ENCODE data around the gene DNAH2. TPM values are rescaled to one million over a fixed set of nuclear protein-coding genes. Genes with fewer than 3 reads are reported as not detected.
A peak's percentile ranks its signal among the peaks of the same experiment; 100 is the strongest.

The DNAH2 gene
- total and polyA plus RNA-seq, 2 of the 13 experiments (the other 11 are each of a cell fraction or from before 2014, with no cell fraction given), result not detected

DNA sequence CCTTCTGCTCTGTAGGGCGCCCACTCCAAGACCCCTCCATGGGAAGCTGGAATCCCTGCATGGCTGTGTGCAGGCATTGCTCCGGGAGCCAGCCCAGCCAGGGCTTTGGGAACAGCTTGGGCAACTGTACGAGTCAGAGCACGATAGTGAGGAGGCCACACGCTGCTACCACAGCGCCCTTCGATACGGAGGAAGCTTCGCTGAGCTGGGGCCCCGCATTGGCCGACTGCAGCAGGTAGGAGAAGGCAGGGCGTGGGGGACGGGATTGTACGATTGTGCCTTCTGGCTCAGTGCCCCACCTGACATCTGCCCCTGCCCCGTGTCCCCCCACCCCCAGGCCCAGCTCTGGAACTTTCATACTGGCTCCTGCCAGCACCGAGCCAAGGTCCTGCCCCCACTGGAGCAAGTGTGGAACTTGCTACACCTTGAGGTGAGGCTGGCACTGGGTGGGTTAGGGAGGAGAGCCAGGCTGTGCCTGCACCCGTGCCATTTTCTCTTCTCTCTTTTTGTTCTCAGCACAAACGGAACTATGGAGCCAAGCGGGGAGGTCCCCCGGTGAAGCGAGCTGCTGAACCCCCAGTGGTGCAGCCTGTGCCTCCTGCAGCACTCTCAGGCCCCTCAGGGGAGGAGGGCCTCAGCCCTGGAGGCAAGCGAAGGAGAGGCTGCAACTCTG lies 128.7 kb downstream of the DNAH2 start (continued):
- TF ChIP-seq, protein P1, sequence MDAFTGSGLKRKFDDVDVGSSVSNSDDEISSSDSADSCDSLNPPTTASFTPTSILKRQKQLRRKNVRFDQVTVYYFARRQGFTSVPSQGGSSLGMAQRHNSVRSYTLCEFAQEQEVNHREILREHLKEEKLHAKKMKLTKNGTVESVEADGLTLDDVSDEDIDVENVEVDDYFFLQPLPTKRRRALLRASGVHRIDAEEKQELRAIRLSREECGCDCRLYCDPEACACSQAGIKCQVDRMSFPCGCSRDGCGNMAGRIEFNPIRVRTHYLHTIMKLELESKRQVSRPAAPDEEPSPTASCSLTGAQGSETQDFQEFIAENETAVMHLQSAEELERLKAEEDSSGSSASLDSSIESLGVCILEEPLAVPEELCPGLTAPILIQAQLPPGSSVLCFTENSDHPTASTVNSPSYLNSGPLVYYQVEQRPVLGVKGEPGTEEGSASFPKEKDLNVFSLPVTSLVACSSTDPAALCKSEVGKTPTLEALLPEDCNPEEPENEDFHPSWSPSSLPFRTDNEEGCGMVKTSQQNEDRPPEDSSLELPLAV (CRISPR knock-in tag; conservative IDR thresholded peaks at IDR 0.05; ENCODE audit: low read depth), result no peak
- TF ChIP-seq FOXA1 (IDR thresholded peaks at IDR 0.05), result no peak
- TF ChIP-seq FOXA1 (CRISPR knock-in tag; IDR thresholded peaks at IDR 0.05), result no peak
- TF ChIP-seq HIVEP1 (CRISPR knock-in tag; IDR thresholded peaks at IDR 0.05), result no peak
- TF ChIP-seq, protein P2, sequence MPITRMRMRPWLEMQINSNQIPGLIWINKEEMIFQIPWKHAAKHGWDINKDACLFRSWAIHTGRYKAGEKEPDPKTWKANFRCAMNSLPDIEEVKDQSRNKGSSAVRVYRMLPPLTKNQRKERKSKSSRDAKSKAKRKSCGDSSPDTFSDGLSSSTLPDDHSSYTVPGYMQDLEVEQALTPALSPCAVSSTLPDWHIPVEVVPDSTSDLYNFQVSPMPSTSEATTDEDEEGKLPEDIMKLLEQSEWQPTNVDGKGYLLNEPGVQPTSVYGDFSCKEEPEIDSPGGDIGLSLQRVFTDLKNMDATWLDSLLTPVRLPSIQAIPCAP (CRISPR knock-in tag; IDR thresholded peaks at IDR 0.05; ENCODE audit: low read depth), result no peak
- no peak for TF ChIP-seq ZNF766 (CRISPR knock-in tag; IDR thresholded peaks at IDR 0.05; ENCODE audit: borderline replicate concordance)
- TF ChIP-seq ZIK1 (CRISPR knock-in tag; IDR thresholded peaks at IDR 0.05; ENCODE audit: borderline replicate concordance, low read depth), result no peak

DNA sequence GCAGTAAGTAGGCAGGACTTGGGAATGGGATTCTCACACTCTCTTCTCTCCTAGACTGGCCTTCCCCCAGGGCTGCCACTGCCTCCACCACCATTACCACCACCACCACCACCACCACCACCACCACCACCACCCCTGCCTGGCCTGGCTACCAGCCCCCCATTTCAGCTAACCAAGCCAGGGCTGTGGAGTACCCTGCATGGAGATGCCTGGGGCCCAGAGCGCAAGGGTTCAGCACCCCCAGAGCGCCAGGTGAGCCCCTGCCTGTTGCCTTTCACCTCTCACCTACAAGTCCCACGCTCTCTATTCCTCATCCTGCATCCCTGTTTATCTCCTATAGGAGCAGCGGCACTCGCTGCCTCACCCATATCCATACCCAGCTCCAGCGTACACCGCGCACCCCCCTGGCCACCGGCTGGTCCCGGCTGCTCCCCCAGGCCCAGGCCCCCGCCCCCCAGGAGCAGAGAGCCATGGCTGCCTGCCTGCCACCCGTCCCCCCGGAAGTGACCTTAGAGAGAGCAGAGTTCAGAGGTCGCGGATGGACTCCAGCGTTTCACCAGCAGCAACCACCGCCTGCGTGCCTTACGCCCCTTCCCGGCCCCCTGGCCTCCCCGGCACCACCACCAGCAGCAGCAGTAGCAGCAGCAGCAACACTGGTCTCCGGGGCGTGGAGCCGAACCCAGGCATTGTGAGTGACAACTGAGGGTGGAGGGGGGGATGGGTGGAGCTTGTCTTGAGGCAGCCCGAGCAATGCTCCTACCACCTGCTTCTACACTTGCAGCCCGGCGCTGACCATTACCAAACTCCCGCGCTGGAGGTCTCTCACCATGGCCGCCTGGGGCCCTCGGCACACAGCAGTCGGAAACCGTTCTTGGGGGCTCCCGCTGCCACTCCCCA lies 129.5 kb downstream of the DNAH2 start:
- peaks cover 36 to 43% of the 10 kb centered on the region in 2 experiments for H3K36me3 ChIP-seq (replicated peaks in 1 of 2; ENCODE audit: control insufficient read depth in 1 of 2, insufficient read depth in 2 of 2, low read length in 2 of 2)
- H2AFZ ChIP-seq (ENCODE audit: low read length), result no peak overlapping the region
- no peak overlapping the region for H3K4me2 ChIP-seq (ENCODE audit: low read depth, low read length)
- ATAC-seq (no peak), DNase-seq (ENCODE audit: low spot score) (no peak), FAIRE-seq (no peak)
- intact Hi-C loops (cut with micrococcal nuclease; ENCODE audit: unreplicated experiment) (no loop called here), in situ Hi-C loops (cut with HindIII; ENCODE audit: extremely low pct_ligation_motif_present, low pct_unique_long_range_greater_than_20kb) (loop anchor here (10.0 kb wide), 1 partner anchor 272 kb away; the partner anchor contains the start of gene CD68)
- WGBS (ENCODE audit: low lambda C conversion rate), result 96% methylated on average over 31 of the region's 34 CpGs
- peaks cover 31% of the 10 kb centered on the region for H3K79me2 ChIP-seq (ENCODE audit: insufficient read depth, low read length)
- peaks cover 0 to 3% of the 10 kb centered on the region in 2 experiments; a peak in 1 of 5 replicates for H3K27me3 ChIP-seq (ENCODE audit: control insufficient read depth in 1 of 2, insufficient read depth in 2 of 2, low read length in 2 of 2)
- no TSS peak for BruUV-seq (replicated peaks)
- H4K20me1 ChIP-seq (ENCODE audit: insufficient read depth, low read length), result peaks cover 24% of the 10 kb centered on the region
- H3K27ac ChIP-seq (ENCODE audit: extremely low read length, insufficient read depth, low read length), result no peak overlapping the region
- no peak overlapping the region for H3K4me3 ChIP-seq (replicated peaks in 1 of 3; ENCODE audit: insufficient read depth in 1 of 3, low read depth in 2 of 3, low read length in 3 of 3)
- no peaks in the 10 kb centered on the region for H3K9me3 ChIP-seq (ENCODE audit: low read length)
- ChIA-PET POLR2A (interaction anchor here (0.7 to 6.1 kb wide), 3 partner anchors 10 to 14 kb away, joined by 3 to 159 read pairs (median 5); partner anchors contain the start of gene KDM6B), CTCF (ENCODE audit: low intra/inter-chr PET ratio, low total read pairs) (no interaction called here)
- peaks cover 9% of the 10 kb centered on the region for H3K4me1 ChIP-seq (ENCODE audit: insufficient read depth, low read length)
- H3K9ac ChIP-seq (ENCODE audit: insufficient read depth, low read depth, low read length), result no peak overlapping the region
- 0 out of 2 replicates have a peak, but pooled peaks have one; percentile 37 for TF ChIP-seq RBFOX2 (IDR thresholded peaks at IDR 0.05; ENCODE audit: low read depth, low read length)
- TF ChIP-seq SATB2 (CRISPR knock-in tag; IDR thresholded peaks at IDR 0.05), result no peak
- no peak for TF ChIP-seq TAF15 (IDR thresholded peaks at IDR 0.05; ENCODE audit: low read depth, low read length, poor library complexity, severe bottlenecking)
- TF ChIP-seq ZNF790 (CRISPR knock-in tag; IDR thresholded peaks at IDR 0.05; ENCODE audit: borderline replicate concordance), result no peak
- no peak for TF ChIP-seq NPAS2 (CRISPR knock-in tag; IDR thresholded peaks at IDR 0.05; ENCODE audit: borderline replicate concordance)
- TF ChIP-seq CENPT (CRISPR knock-in tag; IDR thresholded peaks at IDR 0.05; ENCODE audit: low read depth), result no peak
